ENCODE measurements around the gene NEU3.

DNA sequence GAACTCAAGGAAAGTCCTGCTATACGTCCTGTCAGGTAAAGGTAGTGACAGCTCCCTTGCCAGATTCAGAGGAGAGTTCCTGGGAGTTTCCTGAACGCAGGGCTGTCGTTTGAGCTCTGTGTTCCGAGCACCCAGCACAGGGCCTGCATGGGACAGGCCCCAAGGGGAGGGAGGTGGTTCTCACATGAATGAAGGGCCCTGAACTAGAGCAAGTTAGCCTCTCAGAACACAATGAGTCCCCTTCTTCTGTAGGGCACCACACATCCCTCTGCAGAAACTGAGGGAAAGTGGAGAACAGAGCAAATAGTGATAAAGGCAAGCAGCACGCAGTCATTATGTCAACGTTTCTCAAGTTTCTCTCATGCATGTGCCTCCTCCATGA, 35.3 kb downstream of the NEU3 start:
- no peak for TF ChIP-seq EZH2 (IDR thresholded peaks at IDR 0.05; ENCODE audit: low read length)
- TF ChIP-seq, protein P1, sequence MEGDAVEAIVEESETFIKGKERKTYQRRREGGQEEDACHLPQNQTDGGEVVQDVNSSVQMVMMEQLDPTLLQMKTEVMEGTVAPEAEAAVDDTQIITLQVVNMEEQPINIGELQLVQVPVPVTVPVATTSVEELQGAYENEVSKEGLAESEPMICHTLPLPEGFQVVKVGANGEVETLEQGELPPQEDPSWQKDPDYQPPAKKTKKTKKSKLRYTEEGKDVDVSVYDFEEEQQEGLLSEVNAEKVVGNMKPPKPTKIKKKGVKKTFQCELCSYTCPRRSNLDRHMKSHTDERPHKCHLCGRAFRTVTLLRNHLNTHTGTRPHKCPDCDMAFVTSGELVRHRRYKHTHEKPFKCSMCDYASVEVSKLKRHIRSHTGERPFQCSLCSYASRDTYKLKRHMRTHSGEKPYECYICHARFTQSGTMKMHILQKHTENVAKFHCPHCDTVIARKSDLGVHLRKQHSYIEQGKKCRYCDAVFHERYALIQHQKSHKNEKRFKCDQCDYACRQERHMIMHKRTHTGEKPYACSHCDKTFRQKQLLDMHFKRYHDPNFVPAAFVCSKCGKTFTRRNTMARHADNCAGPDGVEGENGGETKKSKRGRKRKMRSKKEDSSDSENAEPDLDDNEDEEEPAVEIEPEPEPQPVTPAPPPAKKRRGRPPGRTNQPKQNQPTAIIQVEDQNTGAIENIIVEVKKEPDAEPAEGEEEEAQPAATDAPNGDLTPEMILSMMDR (optimal IDR thresholded peaks at IDR 0.05 in 1 of 3, IDR thresholded peaks at IDR 0.05 in 1 of 3, conservative IDR thresholded peaks at IDR 0.05 in 1 of 3; ENCODE audit: extremely low read depth in 1 of 3, insufficient read depth in 2 of 3, low read length in 3 of 3), result no peak
